HuH-7 (cell line): Measurements from ENCODE around the gene EWSR1.
"Not testable (repeated sequence)": the region's sequence is repeated elsewhere in the genome, so short reads cannot be mapped to it uniquely, and the experiment has no call there.

Experiments used
- DNase-seq: peaks from one replicate; pipeline ENCODE4 v3.0.0; 2011; ENCODE audit warnings: low spot score

Gene EWSR1, protein sequence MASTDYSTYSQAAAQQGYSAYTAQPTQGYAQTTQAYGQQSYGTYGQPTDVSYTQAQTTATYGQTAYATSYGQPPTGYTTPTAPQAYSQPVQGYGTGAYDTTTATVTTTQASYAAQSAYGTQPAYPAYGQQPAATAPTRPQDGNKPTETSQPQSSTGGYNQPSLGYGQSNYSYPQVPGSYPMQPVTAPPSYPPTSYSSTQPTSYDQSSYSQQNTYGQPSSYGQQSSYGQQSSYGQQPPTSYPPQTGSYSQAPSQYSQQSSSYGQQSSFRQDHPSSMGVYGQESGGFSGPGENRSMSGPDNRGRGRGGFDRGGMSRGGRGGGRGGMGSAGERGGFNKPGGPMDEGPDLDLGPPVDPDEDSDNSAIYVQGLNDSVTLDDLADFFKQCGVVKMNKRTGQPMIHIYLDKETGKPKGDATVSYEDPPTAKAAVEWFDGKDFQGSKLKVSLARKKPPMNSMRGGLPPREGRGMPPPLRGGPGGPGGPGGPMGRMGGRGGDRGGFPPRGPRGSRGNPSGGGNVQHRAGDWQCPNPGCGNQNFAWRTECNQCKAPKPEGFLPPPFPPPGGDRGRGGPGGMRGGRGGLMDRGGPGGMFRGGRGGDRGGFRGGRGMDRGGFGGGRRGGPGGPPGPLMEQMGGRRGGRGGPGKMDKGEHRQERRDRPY

DNA sequence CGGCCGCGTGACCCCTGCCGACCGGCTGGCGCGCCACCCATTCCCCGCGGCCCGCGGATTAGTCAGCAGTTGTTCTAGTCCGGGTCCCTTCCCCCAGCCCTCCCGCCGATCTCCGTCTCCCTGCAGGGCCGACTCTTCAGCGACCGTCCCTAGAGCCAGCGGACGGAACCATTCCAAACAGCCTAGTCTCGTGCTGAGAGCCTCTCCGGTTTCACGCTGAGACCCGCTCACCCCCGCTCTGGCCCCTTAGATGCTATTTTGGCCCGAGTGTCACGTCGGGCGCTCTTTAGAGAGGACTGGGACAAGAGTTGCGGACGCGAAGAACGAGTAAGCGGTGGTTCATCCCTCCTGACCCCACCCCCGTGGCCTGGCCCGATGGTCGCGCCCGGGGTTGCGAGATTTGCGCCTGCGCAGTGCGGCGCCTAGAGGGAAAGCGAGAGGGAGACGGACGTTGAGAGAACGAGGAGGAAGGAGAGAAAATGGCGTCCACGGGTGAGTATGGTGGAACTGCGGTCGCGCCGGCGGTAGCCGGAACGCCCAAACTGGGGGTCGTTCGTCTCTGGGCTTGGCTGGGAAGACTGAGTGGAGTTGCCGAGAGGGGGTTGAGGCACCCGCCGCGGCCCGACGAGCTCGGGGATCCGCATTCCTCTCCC is at the start of gene EWSR1, which contains the start of gene RHBDD3:
EWSR1 (plus strand) TSS at position 411 of the 653 bp plus-strand sequence; CDS start at position 480, 69 bp downstream.
RHBDD3 (minus strand) TSS at position 124 of the 653 bp plus-strand sequence. CDS start 2,355 bp downstream, outside the sequence.
- peak; percentile 99 for DNase-seq

DNA sequence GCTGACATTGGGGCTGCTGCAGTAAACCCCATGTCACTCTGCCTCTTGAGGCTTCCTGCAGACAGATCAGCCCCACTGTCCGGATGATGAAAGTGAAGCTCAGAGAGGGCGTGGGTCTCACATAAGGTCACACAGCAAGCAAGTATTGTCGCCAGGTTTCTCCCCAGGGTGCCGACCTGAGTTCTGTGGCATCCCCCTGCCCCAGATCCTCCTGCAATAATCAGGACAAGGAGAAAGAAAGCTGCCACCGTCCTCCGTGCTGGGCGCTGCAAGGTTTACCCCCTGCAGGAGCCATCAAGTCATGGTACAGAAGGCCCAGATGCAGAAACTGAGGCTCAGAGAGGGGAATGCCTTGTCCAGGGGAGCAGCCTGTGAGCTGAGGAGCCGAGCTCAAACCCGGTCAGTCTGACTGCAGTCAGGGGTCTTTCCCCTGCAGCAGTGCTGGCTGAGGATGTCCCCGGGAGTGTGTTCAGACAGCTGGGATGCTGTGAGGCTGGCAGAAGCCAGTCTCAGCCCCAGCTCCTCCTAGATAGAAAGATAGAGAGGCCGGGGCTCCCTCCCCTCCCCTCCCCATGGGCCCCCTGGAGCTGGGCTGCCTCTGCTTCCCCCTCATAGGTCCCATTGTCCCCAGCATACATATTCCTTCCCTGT is 49.2 kb upstream of the EWSR1 start:
- DNase-seq = no peak

DNA sequence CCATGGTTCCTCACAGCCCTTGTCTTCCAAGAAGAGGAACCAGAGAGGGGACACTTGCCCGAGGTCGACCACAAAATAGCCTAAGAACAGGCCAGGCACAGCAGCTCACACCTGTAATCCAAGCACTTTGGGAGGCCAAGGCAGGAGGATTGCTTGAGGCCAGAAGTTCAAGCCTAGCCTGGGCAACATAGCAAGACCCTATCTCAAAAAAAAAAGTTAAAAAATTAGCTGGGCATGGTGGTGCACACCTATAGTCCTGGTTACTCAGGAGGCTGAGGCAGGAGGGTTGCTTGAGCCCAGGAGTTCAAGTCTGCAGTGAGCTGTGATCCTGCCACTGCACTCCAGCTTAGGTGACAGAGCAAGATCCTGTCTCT is 48.7 kb upstream of the EWSR1 start:
- not testable (repeated sequence) for DNase-seq

DNA sequence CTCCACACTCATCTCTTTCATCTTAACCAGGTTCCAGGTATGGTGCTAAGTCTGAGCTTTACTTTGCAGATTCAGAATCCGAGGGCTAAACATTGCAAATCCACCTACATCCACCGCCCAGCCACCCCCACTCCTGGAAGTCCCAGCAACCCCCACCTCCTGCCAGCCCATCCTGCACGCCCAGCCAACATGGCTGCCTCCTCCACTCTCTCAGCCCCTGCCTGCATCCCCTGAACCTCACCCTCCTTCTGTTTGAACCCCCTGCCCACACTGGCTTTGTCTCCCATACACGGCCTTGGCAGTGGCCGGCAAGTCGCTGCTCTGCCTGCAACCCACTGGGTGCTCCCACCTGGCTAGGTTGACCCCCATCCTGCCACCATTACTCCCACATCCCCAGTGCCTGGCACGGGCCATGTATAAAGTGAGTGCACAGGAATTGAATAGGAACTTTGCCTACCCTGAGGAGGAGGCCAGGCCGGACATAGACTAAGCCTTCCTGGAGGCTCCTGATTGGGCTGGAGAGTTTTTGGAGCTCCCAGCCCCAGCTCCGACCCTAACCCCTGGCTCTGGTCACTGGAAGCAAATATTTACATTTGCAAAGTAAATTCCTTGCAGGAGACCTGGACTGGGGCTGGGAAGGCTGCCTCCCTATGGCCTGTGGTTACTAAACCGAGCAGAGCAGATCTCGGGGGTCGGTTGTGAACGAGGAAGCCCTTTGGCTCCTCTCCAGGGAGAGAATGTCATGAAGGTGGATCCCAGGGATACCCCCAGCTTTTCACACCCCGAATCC is 48.0 kb upstream of the EWSR1 start:
- peak; percentile 97 for DNase-seq

DNA sequence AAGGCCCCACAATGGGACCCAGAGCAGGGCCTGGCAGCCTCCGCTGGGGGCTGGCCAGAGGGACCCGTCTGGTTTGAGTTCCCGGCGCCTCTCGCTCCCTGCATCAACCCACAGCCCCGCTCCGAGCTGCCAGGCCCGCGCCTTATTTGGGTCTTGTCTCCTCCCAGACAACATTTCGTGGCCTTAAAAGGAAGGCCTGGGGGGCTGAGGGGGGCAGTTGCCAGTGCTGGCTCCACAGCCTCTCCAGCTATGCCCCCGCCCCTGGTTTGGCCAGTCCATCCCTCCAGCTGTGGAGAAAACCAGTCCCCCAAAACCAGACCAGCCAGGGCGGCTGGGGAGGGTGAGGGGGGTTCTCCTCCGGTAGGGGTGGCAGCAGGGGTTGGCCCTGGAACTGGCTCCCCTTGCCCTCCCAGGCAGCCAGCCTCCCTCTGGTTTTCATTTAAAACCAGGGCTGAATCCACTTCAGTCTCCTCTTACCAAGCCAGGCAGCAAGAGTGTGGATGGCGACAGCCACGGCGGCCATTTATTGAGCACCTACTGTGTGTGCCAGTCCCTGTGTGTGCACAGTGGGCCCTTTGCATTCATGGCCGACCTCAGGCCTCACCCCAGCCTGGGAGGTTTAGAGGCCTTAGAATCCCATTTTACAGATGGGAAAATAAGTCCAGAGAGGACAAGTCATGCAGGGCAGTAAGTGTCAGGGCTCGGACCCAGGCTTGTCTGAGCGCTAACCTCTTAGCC is 43.8 kb upstream of the EWSR1 start:
- DNase-seq = no peak

DNA sequence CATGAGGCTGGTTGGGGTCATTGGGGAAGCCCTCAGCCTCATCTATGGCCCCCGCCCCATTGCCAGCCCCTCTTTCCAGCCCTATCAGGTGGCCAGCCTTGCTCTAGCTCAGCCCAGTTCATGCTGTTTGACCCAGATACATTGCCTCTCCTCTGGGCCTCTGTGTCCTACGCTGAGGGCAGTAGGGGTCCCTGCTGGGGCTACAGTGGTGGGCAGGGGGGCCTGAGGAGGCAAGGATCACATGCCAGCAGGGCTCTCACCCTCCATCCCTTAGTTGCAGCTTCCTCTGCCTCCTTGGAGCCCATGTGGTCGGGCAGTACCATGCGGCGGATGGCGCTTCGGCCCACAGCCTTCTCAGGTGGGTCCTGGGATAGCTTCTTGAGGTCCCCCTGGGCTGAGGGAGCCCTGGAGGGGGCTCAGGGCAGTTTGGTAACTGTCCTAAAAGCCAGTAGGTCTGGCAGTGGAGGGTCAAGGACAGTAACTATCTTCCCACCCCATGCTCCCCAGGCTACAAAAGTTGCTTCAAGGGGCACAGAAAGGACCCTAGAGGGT is 43.1 kb upstream of the EWSR1 start:
- no peak for DNase-seq

DNA sequence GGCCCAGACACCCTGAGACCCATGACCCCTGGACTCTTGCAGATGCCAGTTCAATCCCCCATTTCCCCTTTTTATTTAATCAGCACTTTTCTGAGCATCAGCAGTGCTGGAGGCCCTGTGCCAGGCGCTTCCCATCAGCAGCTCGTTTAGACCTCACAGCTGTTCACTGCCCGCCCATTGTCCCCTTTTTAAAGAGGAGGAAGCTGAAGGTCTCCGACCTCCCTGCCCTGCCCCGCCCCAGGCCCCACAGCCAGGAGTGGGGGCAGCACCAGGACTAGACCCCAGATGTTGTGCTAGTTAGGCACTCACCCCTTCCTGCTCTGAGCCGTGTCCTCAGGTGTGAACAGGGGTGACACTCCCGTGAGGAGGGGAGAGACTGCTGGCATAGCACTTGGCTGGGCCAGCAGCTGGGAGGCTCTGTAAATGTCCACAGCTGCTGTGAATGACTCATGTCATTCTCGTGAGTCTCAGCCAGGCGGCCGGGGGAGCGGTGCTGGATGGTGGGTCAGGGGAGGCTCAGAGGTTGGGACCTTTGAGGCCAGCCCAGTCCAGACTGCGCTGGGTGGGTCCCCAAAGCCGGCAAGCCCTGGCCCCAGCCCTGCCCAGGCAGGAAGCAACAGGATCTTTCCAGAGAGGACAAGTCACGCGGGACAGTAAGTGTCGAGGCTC is 42.5 kb upstream of the EWSR1 start:
- no peak for DNase-seq

DNA sequence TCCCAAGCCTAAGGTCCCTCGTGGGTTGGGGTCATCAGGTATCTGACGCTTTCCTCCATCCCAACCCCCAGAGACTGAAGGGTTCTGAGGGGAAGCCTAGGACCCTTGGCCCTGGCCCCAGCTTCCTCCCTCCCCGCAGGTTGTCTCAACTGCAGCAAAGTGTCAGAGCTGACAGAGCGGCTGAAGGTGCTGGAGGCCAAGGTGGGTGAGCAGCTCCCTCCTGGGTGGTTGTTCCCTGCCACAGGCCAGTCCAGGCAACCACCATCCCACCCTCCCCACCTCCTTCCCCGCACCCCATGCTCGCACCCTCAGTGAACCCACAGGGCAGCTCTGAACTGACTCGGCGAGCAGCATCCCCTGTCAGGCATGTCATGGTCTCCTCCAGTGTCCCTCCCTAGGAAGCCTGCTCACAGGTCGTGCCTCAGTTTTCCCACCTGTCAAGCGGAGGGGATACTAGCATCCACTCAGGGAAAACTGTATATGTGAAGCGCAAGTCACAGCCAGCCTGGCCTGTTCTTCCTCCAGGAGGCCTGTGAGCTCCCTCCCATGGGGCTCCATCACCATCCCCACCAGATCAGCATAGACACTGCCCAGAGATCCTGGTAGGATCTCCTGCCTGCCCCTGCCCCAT is 41.6 kb upstream of the EWSR1 start:
- no peak for DNase-seq

DNA sequence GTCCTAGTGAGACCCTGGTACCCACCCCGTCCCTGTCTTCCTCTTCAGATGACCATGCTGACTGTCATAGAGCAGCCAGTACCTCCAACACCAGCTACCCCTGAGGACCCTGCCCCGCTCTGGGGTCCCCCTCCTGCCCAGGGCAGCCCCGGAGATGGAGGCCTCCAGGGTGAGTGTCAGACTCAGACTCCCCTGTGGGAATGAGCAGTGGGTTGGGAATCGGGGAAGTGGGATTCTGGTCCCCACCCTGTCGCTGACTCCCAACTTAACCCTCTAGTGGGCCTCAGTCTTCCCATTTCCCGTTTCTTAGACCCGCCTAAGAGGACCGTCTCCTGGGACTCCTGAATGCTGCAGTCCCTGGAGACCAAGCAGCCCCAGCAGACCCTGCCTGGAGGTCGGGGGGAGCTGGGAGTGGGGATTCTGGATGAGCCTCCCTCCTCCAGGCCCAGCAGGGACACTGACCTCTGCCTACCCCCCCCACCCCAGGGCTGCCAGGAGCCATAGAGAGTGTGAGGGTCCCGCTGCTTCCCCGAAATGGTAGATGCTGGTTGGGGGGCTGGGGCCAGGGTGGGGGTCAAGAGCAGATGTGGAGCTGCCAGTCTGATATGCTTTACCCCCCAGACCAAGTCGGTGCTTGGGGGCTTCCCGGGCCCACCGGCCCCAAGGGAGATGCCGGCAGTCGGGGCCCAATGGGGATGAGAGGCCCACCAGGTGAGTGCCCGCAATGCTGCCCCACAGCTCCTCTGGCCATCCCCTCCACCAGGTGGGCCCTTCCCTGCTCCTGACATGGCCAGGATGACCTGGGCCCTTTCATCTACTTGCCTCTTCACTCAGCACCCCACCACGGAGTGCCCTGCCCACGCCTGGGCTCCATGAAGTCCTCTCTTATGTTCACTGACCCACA is 36.8 kb upstream of the EWSR1 start:
- no peak for DNase-seq

DNA sequence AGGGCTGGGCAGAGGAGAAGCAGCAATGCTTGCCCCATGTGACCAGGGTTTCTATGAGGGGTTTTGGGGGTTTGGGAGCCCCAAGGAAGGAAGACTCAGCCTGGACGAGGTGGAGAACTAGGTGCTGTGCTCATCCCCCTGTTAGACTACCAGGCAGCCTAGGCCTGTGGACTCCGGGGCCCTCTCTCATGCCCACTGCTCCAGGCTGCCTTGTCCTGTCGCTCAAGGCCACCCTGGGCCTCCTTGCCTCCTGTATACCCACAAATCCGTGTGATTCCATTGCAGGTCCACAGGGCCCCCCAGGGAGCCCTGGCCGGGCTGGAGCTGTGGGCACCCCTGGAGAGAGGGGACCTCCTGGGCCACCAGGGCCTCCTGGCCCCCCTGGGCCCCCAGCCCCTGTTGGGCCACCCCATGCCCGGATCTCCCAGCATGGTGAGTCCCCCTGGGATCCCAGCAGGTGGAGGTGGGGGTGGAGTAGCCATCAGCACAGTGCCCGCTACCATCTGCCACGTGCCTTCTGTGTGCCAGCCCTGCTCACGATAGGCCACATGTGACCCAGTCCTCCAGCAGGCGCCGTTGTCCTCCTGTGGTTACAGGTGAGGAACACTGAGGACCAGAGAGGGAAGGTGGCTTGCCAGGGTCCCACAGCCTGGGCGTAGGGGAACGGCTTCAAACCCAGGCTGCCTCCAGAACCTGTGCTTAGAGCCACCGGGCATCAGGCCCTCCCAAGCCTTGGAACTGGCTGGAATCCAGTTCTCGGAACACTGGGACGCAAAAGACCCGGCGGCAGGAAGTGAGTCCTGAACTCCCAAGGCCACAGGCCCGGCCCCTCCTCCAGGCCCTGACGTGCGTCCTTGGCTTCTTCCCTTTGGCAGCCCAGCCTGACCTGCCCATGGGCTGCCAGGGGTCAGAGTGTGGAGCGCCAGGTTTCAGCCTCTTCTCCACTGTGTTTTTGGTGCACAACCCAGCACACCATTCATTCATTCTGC is 35.8 kb upstream of the EWSR1 start:
- no peak for DNase-seq

DNA sequence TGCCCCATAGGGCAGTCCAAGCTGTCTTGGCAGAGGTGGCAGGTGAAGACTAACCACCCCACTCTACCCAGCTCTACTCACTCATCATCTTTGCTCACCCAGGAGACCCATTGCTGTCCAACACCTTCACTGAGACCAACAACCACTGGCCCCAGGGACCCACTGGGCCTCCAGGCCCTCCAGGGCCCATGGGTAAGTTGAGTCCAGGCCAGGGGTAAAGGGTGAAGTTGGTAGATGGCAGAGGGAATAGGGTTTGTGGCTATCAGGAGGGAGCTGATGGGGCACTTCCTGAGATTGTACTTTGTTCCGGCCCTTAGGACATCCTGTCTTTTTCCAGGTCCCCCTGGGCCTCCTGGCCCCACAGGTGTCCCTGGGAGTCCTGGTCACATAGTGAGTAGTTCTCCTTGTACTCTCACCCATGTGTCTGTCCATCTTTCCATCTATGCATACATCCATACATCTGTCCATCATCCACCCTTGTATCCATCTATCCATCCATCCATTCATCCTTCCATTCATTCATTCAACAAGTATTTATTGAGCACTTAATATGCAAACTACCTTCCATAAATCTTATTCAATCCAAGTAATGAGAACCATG is 34.7 kb upstream of the EWSR1 start:
- no peak for DNase-seq

DNA sequence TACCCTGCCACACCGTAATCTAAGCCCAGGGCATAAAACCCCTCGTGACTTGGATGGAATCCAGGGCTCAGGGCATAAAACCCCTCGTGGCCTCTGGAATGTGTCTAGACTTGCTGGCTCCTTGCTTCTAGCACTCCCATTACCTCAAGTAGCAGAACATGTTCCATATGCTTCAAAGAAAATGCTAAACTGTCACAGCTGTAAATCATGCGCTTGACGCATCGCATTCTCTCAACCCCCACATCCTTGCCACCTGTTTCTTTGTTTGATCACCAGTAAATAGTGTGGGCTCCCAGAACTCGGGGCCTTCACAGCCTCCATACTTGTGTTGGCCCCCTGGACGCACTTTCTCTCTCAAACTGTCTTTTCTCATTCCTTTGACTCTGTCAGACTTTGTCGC is 27.6 kb upstream of the EWSR1 start:
- not testable (repeated sequence) for DNase-seq

DNA sequence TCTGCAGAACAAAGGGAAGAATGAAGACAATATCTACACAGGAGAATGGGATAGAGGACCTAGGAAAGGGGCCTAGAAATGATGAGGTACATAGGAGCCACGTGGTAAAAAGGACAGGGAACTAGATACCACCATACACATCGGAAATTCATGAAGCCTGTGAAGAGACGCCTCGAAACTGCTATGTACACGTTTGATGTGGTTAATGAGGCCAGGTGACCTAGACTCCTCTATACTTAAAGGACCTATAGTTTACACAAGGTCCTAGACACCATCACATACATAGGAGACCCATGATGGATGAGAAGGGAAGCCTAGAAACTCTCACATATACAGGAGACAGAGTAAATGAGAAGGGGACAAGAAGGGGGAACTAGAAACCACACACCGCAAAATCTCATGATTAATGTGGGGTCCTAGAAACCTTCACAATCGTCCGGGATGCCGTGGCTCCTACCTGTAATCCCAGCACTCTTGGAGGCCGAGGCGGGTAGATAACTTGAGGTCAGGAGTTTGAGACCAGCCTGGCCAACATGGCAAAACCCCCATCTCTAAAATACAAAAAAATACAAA is 24.1 kb upstream of the EWSR1 start:
- DNase-seq = no peak

DNA sequence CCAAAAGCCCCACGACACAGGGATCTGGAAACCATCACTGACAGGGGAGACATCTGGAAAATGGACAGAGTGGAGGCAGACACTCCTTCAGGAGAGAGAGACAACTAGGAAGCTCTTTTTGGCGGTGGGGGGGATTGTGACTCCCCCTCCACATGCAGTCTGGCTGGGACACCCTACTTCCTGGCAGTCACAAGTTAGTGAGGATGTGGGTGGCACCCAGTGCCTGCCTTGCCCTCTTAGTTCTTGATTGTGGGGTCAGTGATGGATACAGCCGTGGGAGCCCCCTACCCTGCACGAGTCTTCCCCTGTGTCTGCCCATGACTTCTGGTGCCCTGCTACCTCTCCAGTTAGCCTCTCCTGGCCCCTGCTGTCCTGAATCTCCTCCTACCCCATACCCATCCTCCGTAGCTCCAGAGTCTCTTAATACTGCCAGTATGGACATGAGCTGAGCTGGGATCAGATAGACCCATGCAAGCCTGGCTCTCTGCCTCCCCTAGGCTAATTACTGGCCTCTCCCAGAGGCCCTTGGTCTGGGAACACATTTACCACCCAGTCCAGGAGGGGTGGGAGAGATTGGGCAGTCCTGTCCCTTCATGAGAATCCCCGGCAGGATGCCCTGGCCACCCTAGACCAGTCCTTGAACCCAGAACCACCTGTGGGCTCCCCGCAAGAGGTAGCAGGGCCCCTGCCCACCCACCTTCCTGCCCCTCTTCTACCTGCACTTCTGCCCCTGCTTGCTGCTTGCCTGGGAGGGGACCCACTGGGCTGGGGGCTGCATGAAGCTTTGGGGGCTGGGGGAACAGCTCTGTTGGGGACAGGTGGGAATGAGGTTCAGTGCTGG is 23.1 kb upstream of the EWSR1 start:
- DNase-seq = no peak

DNA sequence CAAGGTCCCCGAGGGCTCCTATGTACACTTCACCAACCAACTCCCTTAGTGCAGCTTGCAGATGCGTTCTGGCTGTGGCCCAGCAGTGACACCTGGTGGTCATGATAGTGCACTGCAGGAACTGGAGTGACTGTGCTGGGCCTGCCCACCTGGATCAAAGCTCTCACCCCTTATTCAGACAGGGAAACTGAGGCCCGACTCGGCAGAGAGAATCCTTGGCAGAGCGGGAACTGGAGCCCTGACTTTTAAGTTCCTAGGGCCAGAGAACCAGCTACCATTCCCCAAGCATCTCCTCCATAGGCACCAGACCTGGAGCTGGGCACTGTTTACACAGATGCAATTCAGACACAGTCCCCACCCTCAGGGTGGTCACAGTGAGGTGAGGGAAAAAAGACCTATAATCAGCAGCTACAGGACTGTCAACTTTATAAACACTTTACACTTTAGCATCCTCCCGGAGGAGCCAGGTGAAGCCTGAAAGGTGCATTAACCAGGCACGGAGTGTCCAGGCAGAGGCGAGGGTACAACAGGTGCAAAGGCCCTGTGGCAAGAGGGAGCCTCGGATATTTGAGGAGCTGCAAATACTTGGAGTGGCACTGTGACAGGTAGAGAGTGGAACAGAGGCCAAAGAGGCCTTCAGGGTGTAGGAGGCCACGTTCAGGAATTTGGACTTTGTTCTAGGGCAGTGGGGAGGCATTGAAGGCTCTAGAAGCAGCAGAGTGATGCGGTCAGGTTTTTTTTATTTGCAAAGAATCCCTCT is 22.3 kb upstream of the EWSR1 start:
- peak; percentile 96 for DNase-seq
